GM04504 (cell line): ENCODE measurements around the gene MGAT4C.
"Not testable (repeated sequence)": the region's sequence is repeated elsewhere in the genome, so short reads cannot be mapped to it uniquely, and the experiment has no call there.

Experiments used
- DNase-seq: peaks from one replicate; pipeline ENCODE4 v3.0.0-alpha.2; 2012; ENCODE audit warnings: low read depth

MGAT4C gene

DNA sequence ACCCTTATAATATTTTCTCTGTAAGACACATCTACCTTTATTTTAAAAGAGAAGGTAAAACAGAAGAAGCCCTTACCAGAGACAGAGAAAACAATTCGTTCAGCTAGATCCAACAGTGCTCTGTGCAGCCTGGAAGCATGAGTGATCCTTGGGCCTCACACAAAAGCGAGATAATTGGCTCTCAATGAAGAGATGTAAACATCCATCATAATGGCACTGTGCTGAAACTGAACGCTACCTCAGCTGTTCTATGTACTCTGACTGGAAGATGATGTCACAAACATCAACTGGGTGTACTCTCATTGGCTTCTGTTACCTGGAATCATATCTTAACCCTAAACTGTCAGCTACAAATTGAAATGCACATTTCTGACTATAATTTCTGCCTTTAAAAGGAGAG is at the start of gene MGAT4C:
TSS of gene MGAT4C (minus strand) at position 229 of the 400 bp plus-strand sequence.
- DNase-seq: no peak

GRCh38 chr12:86296396-86296795 is 40.2 kb upstream of the MGAT4C start:
- not testable (repeated sequence) for DNase-seq

GRCh38 chr12:86293682-86294240 is 37.6 kb upstream of the MGAT4C start:
- DNase-seq: no peak

GRCh38 chr12:86292480-86292879 is 36.3 kb upstream of the MGAT4C start:
- no peak for DNase-seq

DNA sequence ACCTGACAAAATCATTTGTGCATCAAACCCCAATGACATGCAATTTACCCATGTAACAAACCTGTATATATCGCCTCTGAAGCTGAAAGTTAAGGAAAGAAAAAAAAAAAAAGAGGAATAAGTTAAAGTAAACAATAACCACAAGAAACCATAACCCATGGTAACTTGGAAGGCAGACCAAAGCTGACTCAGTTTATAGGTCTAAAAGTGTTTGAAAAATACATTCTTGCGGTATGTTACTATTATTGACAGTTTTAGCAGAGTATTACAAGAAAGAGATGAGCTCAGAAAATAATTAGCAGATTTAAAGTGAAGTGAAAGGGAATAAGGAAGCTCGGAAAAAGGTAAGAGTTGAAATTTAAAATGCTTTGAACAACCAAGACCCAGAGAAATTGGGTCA is 34.4 kb upstream of the MGAT4C start:
- no peak for DNase-seq

DNA sequence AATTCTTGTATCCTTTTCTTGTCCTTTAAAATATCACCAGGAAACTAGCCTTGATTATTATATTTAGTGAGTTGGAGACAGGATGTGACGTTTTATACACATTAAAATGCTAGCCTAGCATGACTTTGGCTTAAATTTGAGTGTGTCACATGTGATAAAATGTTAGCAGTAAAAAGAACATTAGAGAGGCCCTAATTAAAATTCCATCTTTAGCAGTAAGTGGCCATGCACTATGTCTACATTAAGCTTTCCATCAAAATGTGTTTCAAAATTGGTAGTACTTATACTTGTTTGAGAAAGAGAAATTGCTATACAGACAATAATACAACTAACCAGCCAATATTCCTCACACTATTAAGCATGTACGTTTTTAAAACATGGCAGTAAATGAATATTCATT is 29.9 kb upstream of the MGAT4C start:
- no peak for DNase-seq

DNA sequence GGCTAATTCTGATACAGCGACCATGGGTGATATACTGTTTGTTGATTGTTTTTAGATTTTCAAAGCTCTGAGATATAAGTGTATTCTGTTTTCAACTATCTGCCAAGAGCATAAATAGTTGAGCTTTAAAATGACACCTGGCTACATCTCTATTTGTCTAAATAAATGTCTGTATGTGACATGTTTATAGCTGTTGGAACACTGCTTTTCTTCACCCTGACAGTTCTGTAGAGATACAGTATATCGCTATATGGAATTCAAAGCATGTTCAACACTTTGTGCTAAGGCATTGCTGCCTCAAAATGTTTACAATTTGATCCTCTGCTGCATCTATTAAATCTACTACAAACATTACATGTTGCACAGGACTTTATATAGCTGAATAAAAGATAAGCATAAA is 27.4 kb upstream of the MGAT4C start:
- DNase-seq: no peak

DNA sequence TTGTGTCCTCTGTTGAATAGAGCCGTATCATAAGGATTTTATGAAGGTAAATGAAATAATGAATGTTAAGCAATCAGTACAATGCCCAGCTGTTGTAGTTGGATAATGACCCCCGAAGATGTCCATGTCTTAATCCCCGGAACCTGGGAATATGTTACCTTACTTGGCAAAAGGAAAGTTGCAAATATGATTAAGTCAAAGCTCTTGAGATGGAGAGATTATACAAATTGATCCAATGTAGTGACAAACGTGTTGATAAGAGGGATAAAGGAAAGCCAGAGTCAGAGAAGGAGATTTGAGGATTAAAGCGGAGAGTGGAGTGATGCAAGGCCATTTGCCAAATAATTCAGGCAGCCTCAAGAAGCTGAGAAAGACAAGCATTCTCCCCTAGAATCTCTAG is 19.2 kb upstream of the MGAT4C start:
- DNase-seq: no peak

DNA sequence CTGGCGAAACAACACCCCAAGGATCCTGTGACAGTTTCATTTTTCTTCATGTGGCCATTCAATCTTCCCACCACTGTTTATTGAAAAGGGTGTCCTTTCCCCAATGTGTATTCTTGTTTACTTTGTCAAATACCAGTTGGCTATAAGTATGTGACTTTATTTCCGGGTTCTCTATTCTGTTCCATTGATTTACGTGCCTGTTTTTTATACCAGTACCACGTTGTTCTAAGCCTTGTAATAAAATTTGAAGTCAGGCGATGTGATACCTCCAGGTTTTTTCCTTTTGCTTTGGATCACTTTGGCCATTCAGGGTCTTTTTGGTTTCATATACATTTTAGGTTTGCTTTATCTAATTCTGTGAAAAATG is 9.1 kb upstream of the MGAT4C start:
- no peak for DNase-seq

GRCh38 chr12:86264451-86265328 is 8.5 kb upstream of the MGAT4C start:
- DNase-seq: no peak

- no peak for DNase-seq
Observed at GRCh38 chr12:86261578-86261977, 5.4 kb upstream of the MGAT4C start.

DNA sequence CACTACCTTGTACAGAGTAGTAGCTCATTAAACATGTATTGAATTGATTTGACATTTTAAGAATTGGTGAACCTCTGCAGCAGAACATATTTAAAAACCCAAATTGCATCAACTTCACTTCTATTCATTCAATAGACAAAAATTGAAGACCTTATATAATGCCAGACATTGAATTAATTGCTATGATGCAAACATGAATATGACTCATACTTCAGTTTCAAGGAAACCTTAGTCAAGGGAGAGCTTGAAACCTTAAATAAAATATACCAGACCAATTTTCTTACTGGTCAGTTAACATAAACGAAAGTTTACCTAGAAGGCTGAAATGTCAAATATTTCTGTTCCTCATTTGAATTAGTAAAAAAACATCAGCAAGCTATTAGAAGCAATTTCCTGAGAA is 5.0 kb upstream of the MGAT4C start:
- no peak for DNase-seq

- no peak for DNase-seq
Observed at GRCh38 chr12:86260183-86260582, 4.0 kb upstream of the MGAT4C start.

DNA sequence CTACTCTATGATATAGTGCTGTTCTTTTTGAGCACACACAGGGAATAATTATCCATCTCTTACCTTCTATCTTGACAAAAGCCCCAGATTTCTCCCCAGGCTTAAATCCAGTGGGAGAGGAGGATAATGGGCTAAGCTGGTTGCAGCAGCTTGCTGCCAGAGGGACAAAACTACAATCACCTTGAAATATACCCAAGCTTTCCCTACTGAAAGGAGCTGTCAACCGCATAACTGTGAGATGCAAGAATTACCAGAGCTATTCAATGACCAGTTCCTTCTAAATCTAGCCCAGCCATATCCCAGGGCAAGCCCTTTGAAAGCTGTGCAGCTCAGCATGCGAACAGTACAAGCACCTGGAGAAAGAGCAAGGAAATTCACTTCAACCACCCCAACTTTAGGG is 943 bp upstream of the MGAT4C start:
- DNase-seq: no peak

GRCh38 chr12:86254399-86255107 is 1.6 kb downstream of the MGAT4C start:
- DNase-seq: no peak

- no peak for DNase-seq
Observed at GRCh38 chr12:86249851-86250250, 6.3 kb downstream of the MGAT4C start.

DNA sequence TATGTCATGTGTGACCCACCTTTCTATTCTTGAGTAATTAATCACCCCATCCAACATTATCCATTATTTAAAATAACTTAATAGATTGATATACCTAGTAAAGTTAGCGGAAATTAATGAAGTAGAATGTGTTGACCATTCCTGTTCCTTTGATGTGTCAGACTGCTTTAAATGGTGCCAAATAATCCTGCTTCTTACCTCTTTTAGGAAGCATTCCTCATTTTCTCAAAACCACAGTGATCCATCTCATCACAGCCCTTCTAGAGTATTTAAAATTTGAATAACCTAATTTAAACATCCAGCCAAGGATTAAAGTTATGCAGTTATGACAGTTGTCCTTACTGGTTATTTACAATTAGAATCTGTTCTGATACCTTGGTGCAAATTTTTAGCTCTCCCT is 6.9 kb downstream of the MGAT4C start:
- DNase-seq: no peak

DNA sequence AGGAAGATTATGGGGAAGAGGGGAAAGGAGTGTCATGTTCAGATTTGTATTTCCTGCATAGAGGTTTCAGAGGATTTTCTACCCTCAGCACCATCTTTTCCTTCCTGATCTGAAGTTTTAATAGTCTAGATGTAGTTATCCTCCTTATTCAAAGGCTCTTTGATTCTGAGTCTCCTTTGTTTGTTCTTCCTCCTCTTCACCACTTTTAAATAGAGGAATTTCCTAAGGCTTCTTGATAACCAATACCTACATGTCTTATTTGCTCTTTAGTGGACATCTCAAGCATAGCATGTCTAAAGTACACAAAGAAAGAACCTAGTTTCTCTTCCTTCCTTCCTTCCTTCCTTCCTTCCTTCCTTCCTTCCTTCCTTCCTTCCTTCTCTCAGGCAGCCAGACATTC is 8.3 kb downstream of the MGAT4C start:
- no peak for DNase-seq

DNA sequence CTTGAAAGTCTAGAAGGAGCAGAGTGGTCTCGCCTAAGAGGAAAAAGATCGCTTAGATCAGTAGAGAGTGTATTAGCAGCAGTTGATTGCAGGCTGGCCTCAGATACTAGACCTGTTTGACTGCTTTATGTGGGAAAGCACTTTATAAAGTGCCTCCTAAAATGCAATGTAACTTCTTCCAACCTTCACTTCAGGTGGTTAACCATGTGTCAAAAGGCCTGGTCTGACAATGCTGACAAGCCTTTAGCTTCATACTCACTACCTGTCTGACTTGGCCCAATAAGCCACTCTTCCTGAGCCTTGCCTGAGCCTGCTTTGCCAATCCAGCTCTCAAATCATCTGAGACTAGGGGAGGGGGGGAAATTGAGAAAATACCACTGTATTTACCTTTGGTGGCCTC is 14.6 kb downstream of the MGAT4C start:
- DNase-seq: no peak

GRCh38 chr12:86234316-86234855 is 21.8 kb downstream of the MGAT4C start:
- no peak for DNase-seq

GRCh38 chr12:86233126-86233525 is 23.1 kb downstream of the MGAT4C start:
- no peak for DNase-seq

DNA sequence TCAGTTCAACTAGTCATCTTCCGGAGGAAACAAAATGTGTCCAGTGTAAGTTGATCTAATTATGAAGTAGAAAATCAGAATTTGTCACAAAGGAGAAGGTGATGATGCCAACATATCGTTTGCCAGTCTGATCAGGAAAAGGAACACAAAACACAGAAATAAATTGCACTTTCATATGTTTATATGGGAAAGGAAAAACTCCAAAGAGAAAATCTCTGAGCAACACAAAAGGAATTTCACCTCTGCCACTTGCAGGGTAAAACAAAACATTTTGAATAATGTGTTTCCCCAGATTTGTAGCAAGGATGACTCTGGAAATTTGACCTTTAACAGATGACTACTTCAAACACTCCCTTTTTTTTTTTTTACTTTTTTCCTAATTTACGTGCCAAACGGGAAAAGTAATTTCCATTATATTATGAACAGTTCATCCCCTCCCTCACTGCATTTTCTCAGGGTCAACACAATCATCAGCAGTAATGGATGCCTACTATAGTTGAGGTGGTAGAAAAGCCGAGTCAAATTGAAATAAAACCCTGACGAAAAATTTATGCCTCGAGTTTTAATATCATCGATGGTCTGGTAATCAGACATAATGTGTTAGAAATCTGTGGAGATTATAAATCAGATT is 25.6 kb downstream of the MGAT4C start:
- no peak for DNase-seq

GRCh38 chr12:86229772-86230171 is 26.4 kb downstream of the MGAT4C start:
- no peak for DNase-seq
